ENCODE measurements around the gene PPP5C. TPM values are rescaled to one million over a fixed set of nuclear protein-coding genes. Genes with fewer than 3 reads are reported as not detected.
A peak's percentile ranks its signal among the peaks of the same experiment; 100 is the strongest.

The PPP5C gene
- total RNA-seq, 2 donors from 2014 or later = 87.4 to 153 TPM

GRCh38 chr19:46345157-46345556, 1.7 kb upstream of the PPP5C start:
- DNase-seq (ENCODE audit: low spot score) (no peak), ATAC-seq (no peak)
- Mint-ChIP-seq H3K27me3 (peaks cover 3 to 6% of the 10 kb centered on the region in 2 donors), H3K4me3 (peak overlapping the region; percentile 96), H3K27ac (peak overlapping the region; percentile 16 to 95), H3K36me3 (no peaks in the 10 kb centered on the region), H3K4me1 (ENCODE audit: low read depth in 2 of 2) (peaks cover 32 to 37% of the 10 kb centered on the region in 2 donors), H3K9me3 (no peaks in the 10 kb centered on the region)

- H3K36me3 Mint-ChIP-seq = no peaks in the 10 kb centered on the region
- H3K9me3 Mint-ChIP-seq = no peaks in the 10 kb centered on the region
- peaks cover 50 to 55% of the 10 kb centered on the region in 2 donors for H3K4me1 Mint-ChIP-seq (ENCODE audit: low read depth in 2 of 2)
- peaks cover 0 to 1% of the 10 kb centered on the region in 2 donors for H3K27me3 Mint-ChIP-seq
- H3K4me3 Mint-ChIP-seq = peak overlapping the region; percentile 96
- ATAC-seq = no peak
- H3K27ac Mint-ChIP-seq = peak overlapping the region; percentile 95 to 98
- DNase-seq (ENCODE audit: low spot score) = no peak
These were observed 641 bp downstream of the PPP5C start for GRCh38 chr19:46347572-46347883.

GRCh38 chr19:46347985-46348384, 1.1 kb downstream of the PPP5C start:
- ATAC-seq (no peak), DNase-seq (ENCODE audit: low spot score) (no peak)
- Mint-ChIP-seq H3K36me3 (no peaks in the 10 kb centered on the region), H3K4me3 (peak overlapping the region; percentile 96), H3K27ac (peak overlapping the region; percentile 95 to 98), H3K4me1 (ENCODE audit: low read depth in 2 of 2) (peaks cover 50 to 55% of the 10 kb centered on the region in 2 donors), H3K9me3 (no peaks in the 10 kb centered on the region), H3K27me3 (no peaks in the 10 kb centered on the region)

- peak overlapping the region; percentile 95 to 98 for H3K27ac Mint-ChIP-seq
- no peak for DNase-seq (ENCODE audit: low spot score)
- peaks cover 50 to 55% of the 10 kb centered on the region in 2 donors for H3K4me1 Mint-ChIP-seq (ENCODE audit: low read depth in 2 of 2)
- no peaks in the 10 kb centered on the region for H3K9me3 Mint-ChIP-seq
- no peaks in the 10 kb centered on the region for H3K36me3 Mint-ChIP-seq
- no peak for ATAC-seq
- H3K27me3 Mint-ChIP-seq = no peaks in the 10 kb centered on the region
- H3K4me3 Mint-ChIP-seq = peak overlapping the region; percentile 96
These were observed 2.6 kb downstream of the PPP5C start for GRCh38 chr19:46349311-46349993.

- H3K4me3 Mint-ChIP-seq = peak overlapping the region; percentile 96
- DNase-seq (ENCODE audit: low spot score) (no peak), ATAC-seq (no peak)
- peaks cover 52 to 57% of the 10 kb centered on the region in 2 donors for H3K4me1 Mint-ChIP-seq (ENCODE audit: low read depth in 2 of 2)
- no peaks in the 10 kb centered on the region for H3K36me3 Mint-ChIP-seq
- peak overlapping the region; percentile 95 to 98 for H3K27ac Mint-ChIP-seq
- H3K27me3 Mint-ChIP-seq = no peaks in the 10 kb centered on the region
- no peaks in the 10 kb centered on the region for H3K9me3 Mint-ChIP-seq
These were observed 3.3 kb downstream of the PPP5C start for GRCh38 chr19:46350029-46350757.

GRCh38 chr19:46350758-46351159, 3.9 kb downstream of the PPP5C start:
- peak overlapping the region; percentile 95 to 98 for H3K27ac Mint-ChIP-seq
- no peaks in the 10 kb centered on the region for H3K36me3 Mint-ChIP-seq
- DNase-seq (ENCODE audit: low spot score) (peak; percentile 68), ATAC-seq (peak in 1 of 2 donors; percentile 52)
- H3K9me3 Mint-ChIP-seq = no peaks in the 10 kb centered on the region
- H3K4me1 Mint-ChIP-seq (ENCODE audit: low read depth in 2 of 2) = peaks cover 54 to 57% of the 10 kb centered on the region in 2 donors
- H3K27me3 Mint-ChIP-seq = no peaks in the 10 kb centered on the region
- peak overlapping the region; percentile 96 for H3K4me3 Mint-ChIP-seq

GRCh38 chr19:46351241-46352041, 4.6 kb downstream of the PPP5C start:
- DNase-seq (ENCODE audit: low spot score) = peak; percentile 68
- Mint-ChIP-seq H3K4me3 (peak overlapping the region; percentile 96), H3K27me3 (no peaks in the 10 kb centered on the region), H3K4me1 (ENCODE audit: low read depth in 2 of 2) (peaks cover 57 to 58% of the 10 kb centered on the region in 2 donors), H3K27ac (peak overlapping the region; percentile 95 to 98), H3K36me3 (no peaks in the 10 kb centered on the region), H3K9me3 (no peaks in the 10 kb centered on the region)
- peak; percentile 44 to 61 for ATAC-seq

GRCh38 chr19:46353730-46354528, 7.0 kb downstream of the PPP5C start:
- no peak overlapping the region for H3K4me3 Mint-ChIP-seq
- no peak for ATAC-seq
- no peaks in the 10 kb centered on the region for H3K9me3 Mint-ChIP-seq
- H3K36me3 Mint-ChIP-seq = no peaks in the 10 kb centered on the region
- peak overlapping the region in 1 of 2 donors; percentile 9 for H3K27ac Mint-ChIP-seq
- no peak for DNase-seq (ENCODE audit: low spot score)
- H3K27me3 Mint-ChIP-seq = no peaks in the 10 kb centered on the region
- H3K4me1 Mint-ChIP-seq (ENCODE audit: low read depth in 2 of 2) = peaks cover 46 to 52% of the 10 kb centered on the region in 2 donors

- no peaks in the 10 kb centered on the region for H3K9me3 Mint-ChIP-seq
- H3K4me3 Mint-ChIP-seq = peak overlapping the region; percentile 30
- DNase-seq (ENCODE audit: low spot score) (no peak), ATAC-seq (peak in 1 of 2 donors; percentile 53)
- no peaks in the 10 kb centered on the region for H3K36me3 Mint-ChIP-seq
- H3K27ac Mint-ChIP-seq = peak overlapping the region; percentile 62 to 82
- H3K4me1 Mint-ChIP-seq (ENCODE audit: low read depth in 2 of 2) = peaks cover 30 to 38% of the 10 kb centered on the region in 2 donors
- H3K27me3 Mint-ChIP-seq = no peaks in the 10 kb centered on the region
These were observed 8.6 kb downstream of the PPP5C start for GRCh38 chr19:46355234-46356148.

- Mint-ChIP-seq H3K4me1 (ENCODE audit: low read depth in 2 of 2) (peaks cover 28 to 30% of the 10 kb centered on the region in 2 donors), H3K9me3 (no peaks in the 10 kb centered on the region), H3K36me3 (no peaks in the 10 kb centered on the region), H3K27me3 (no peaks in the 10 kb centered on the region), H3K27ac (no peak overlapping the region), H3K4me3 (no peak overlapping the region)
- ATAC-seq (no peak), DNase-seq (ENCODE audit: low spot score) (no peak)
These were observed 9.5 kb downstream of the PPP5C start for GRCh38 chr19:46356149-46357055.

- Mint-ChIP-seq H3K4me1 (ENCODE audit: low read depth in 2 of 2) (peaks cover 28% of the 10 kb centered on the region in 2 donors), H3K27me3 (no peaks in the 10 kb centered on the region), H3K4me3 (no peak overlapping the region), H3K36me3 (peaks cover 6% of the 10 kb centered on the region), H3K9me3 (no peaks in the 10 kb centered on the region), H3K27ac (peak overlapping the region in 1 of 2 donors; percentile 53)
- ATAC-seq (no peak), DNase-seq (ENCODE audit: low spot score) (no peak)
These were observed 11.1 kb downstream of the PPP5C start for GRCh38 chr19:46357846-46358583.
